ENCODE measurements around the gene LDLRAD3. TPM values are rescaled to one million over a fixed set of nuclear protein-coding genes. Genes with fewer than 3 reads are reported as not detected.

LDLRAD3 gene
- total RNA-seq, 1 donor from 2014 or later = 3.9 TPM

GRCh38 chr11:36211761-36212430, 268.0 kb downstream of the LDLRAD3 start:
- DNase-seq (ENCODE audit: low read depth) = no peak

GRCh38 chr11:36212564-36213392, 268.9 kb downstream of the LDLRAD3 start:
- no peak for DNase-seq (ENCODE audit: low read depth)

- DNase-seq (ENCODE audit: low read depth) = no peak
These were observed 269.6 kb downstream of the LDLRAD3 start for GRCh38 chr11:36213393-36213840.

- DNase-seq (ENCODE audit: low read depth) = no peak
These were observed 270.6 kb downstream of the LDLRAD3 start for GRCh38 chr11:36214480-36214879.

GRCh38 chr11:36214976-36215692, 271.3 kb downstream of the LDLRAD3 start:
- DNase-seq (ENCODE audit: low read depth) = no peak

GRCh38 chr11:36215693-36216060, 271.8 kb downstream of the LDLRAD3 start:
- DNase-seq (ENCODE audit: low read depth) = peak; percentile 13

GRCh38 chr11:36216061-36216615, 272.3 kb downstream of the LDLRAD3 start:
- no peak for DNase-seq (ENCODE audit: low read depth)

- no peak for DNase-seq (ENCODE audit: low read depth)
These were observed 274.5 kb downstream of the LDLRAD3 start for GRCh38 chr11:36218283-36218921.

- DNase-seq (ENCODE audit: low read depth) = no peak
These were observed 276.1 kb downstream of the LDLRAD3 start for GRCh38 chr11:36219996-36220395.

GRCh38 chr11:36222831-36223635, 279.2 kb downstream of the LDLRAD3 start:
- peak; percentile 72 for DNase-seq (ENCODE audit: low read depth)

- no peak for DNase-seq (ENCODE audit: low read depth)
These were observed 280.5 kb downstream of the LDLRAD3 start for GRCh38 chr11:36224209-36224882.

GRCh38 chr11:36227044-36227443, 283.2 kb downstream of the LDLRAD3 start:
- no peak for DNase-seq (ENCODE audit: low read depth)

GRCh38 chr11:36228689-36229088, 284.8 kb downstream of the LDLRAD3 start:
- DNase-seq (ENCODE audit: low read depth) = no peak

- no peak for DNase-seq (ENCODE audit: low read depth)
These were observed 285.3 kb downstream of the LDLRAD3 start for GRCh38 chr11:36229091-36229705.

- DNase-seq (ENCODE audit: low read depth) = peak; percentile 51
These were observed 287.2 kb downstream of the LDLRAD3 start for GRCh38 chr11:36230779-36231699.

- peak; percentile 48 for DNase-seq (ENCODE audit: low read depth)
These were observed 289.3 kb downstream of the LDLRAD3 start for GRCh38 chr11:36233204-36233603.

- DNase-seq (ENCODE audit: low read depth) = no peak
These were observed 291.0 kb downstream of the LDLRAD3 start for GRCh38 chr11:36234825-36235224.

GRCh38 chr11:36235750-36236149, 291.9 kb downstream of the LDLRAD3 start:
- DNase-seq (ENCODE audit: low read depth) = peak; percentile 69

GRCh38 chr11:36237391-36237790, 293.5 kb downstream of the LDLRAD3 start:
- DNase-seq (ENCODE audit: low read depth) = peak; percentile 54
